Activated T-cell treated with anti-CD3 and anti-CD28 coated beads, Interleukin-2, amount 50 U/mL, for 24 hours (primary cell): ENCODE measurements around the gene CRYGA.

Experiments used
- DNase-seq: peaks from one replicate; pipeline ENCODE4 v3.0.0-alpha.2; 2020
- H3K27ac Mint-ChIP-seq: 2 replicates; pipeline ENCODE4 v1.8.0; 2020; ENCODE audit warnings: mild to moderate bottlenecking, mixed read lengths
- H3K27me3 Mint-ChIP-seq: 2 replicates; pipeline ENCODE4 v1.8.0; 2020; ENCODE audit warnings: mixed read lengths
- H3K36me3 Mint-ChIP-seq: 2 replicates; pipeline ENCODE4 v1.8.0; 2020; ENCODE audit warnings: low read depth, mixed read lengths
- H3K4me1 Mint-ChIP-seq: 2 replicates; pipeline ENCODE4 v1.8.0; 2020; ENCODE audit warnings: low read depth, mixed read lengths
- H3K4me3 Mint-ChIP-seq: 2 replicates; pipeline ENCODE4 v1.8.0; 2020; ENCODE audit warnings: mild to moderate bottlenecking, moderate library complexity, mixed read lengths
- H3K9me3 Mint-ChIP-seq: 2 replicates; pipeline ENCODE4 v1.8.0; 2020; ENCODE audit warnings: mixed read lengths

The CRYGA gene, protein sequence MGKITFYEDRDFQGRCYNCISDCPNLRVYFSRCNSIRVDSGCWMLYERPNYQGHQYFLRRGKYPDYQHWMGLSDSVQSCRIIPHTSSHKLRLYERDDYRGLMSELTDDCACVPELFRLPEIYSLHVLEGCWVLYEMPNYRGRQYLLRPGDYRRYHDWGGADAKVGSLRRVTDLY

DNA sequence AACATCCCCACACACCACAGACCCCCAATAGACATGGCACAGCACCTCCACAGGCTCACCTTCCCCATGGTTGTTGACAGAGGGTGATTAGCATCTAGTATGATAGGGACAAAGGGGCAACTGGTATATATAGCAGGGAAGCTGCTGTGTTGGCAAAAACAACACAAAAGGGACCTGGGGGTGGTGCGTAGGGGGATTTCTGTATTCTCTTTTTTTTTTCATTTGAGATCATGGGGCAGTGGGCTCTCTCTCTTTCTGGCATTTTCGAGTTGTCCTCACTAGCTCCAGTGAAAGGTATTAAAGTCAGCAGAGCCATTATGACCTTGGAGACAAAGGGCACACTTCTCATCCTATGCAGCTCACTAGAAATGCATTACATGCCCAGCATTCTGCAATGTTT, at the start of gene CRYGA:
Gene CRYGA, minus strand, starts transcription at position 101 of the 400 bp plus-strand sequence. Its CDS starts 33 bp downstream, at position 68.
- H3K4me3 Mint-ChIP-seq = no peak within 1 kb of the TSS
- H3K4me1 Mint-ChIP-seq = no peaks in the 10 kb centered on the region
- peaks cover 10% of the 10 kb centered on the region for H3K27me3 Mint-ChIP-seq
- no peak within 1 kb of the TSS for H3K27ac Mint-ChIP-seq
- no peaks in the 10 kb centered on the region for H3K9me3 Mint-ChIP-seq
- no peaks in the 10 kb centered on the region for H3K36me3 Mint-ChIP-seq
- DNase-seq = no peak

DNA sequence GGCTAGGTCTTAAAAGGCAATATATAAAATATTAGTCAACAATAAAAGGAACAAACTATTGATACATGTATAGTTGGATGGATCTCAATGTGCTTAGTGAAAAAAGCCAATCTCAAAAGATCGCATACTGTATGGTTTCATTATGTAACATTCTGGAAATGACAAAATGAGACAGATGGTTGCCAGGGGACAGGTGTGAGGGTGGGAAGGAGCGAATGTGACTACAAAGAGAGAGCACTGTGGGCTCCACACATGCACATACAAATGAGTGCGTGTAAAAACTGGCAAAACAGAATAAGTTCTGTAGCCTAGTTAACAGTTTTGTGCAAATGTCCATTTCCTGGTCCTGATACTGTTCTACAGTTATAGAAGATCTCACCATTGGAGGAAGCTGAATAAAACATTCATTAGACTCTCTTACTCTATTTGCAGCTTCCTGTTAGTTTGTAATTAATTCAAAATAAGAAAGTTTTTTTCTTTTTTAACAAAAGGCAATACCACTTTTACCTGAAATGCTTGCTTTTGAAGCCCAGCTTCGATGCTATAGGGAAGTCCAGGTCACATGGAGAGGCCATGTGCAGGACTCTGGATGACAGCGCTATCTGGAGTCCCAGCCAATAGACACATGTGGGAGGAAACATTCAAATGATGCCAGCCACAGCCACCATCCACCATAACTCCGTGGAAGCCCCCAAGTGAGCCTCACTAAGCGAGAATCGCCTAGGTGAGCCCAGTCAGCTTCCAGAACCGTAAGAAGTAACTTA, 47.5 kb upstream of the CRYGA start:
- Mint-ChIP-seq H3K4me3 (no peak overlapping the region), H3K9me3 (no peaks in the 10 kb centered on the region), H3K27ac (no peak overlapping the region), H3K27me3 (no peaks in the 10 kb centered on the region), H3K36me3 (no peaks in the 10 kb centered on the region), H3K4me1 (no peaks in the 10 kb centered on the region)
- no peak for DNase-seq

DNA sequence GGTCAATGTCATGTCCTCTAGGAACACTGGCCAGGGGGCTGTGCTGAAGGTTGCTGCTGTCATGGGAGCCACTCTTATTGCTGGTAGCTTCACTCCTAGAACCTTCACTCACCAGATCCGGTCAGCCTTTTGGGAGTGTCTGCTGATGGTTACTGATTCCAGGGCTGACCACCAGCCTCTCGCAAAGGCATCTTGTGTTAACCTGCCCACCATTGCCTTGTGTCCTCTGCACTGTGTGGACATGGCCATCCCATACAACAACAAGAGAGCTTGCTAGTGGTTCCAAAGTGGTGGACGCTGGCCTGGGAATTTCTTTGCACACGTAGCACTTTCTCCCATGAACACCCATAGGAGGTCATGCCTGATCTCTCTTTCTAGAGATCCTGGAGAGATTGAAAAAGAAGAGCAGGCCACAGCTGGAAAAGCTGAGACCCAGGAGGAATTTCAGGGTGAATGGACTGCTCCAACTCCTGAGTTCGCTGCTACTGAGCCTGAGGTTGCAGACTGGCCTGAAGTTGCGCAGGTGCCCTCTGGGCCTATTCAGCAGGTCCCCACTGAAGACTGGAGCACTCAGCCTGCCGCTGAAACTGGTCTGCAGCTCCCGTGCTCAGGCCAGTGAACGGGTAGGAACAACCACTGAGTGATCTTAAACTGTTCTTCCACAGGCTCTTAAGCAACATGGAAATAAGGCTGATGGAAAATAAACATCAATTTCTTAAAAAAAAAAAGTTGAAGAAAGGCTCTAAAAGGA, 45.1 kb upstream of the CRYGA start:
- Mint-ChIP-seq H3K4me3 (no peak overlapping the region), H3K36me3 (no peaks in the 10 kb centered on the region), H3K9me3 (no peaks in the 10 kb centered on the region), H3K27ac (no peak overlapping the region), H3K27me3 (no peaks in the 10 kb centered on the region), H3K4me1 (peaks cover 8% of the 10 kb centered on the region)
- DNase-seq = no peak

DNA sequence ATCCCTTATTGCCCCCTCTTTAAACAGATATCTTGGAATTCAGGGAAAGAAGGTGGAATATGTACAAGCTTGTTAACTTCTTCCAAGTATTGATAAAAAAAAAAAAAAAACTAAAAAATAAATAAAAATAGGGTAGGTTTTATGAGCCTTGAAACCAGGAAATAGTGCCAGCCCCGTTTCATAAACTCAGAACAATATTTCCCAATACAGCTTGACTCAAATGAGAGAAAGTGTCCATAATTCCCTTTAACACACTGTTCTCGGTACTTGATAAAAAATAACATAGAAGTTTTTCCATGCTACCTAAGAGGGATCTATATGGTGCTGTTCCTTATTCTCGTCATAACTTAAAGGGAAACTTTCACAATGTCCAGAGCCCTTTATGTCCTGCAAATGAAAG, 44.4 kb upstream of the CRYGA start:
- no peak for DNase-seq
- H3K9me3 Mint-ChIP-seq = no peaks in the 10 kb centered on the region
- H3K4me1 Mint-ChIP-seq = peaks cover 8% of the 10 kb centered on the region
- H3K36me3 Mint-ChIP-seq = no peaks in the 10 kb centered on the region
- H3K27ac Mint-ChIP-seq = no peak overlapping the region
- no peak overlapping the region for H3K4me3 Mint-ChIP-seq
- H3K27me3 Mint-ChIP-seq = no peaks in the 10 kb centered on the region

DNA sequence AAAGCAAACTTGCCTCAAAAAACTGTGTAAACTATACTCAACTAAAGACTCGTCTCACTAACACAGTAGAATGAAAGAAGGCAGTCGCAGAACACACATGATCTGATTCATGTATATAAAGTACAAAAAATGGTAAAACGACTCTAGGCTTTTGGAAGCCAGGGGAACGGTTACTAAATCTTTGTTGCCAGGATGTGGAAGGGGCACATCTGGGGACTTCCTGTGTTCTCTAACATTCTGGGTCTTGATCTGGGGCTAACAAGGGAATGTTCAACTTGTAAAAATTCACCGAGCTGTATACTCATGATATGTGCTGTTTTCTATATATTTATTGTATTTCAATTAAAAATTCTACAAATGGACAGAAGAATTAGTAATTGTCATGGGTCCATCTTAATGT, 40.8 kb upstream of the CRYGA start:
- no peak overlapping the region for H3K4me3 Mint-ChIP-seq
- H3K27ac Mint-ChIP-seq = no peak overlapping the region
- no peaks in the 10 kb centered on the region for H3K9me3 Mint-ChIP-seq
- H3K27me3 Mint-ChIP-seq = no peaks in the 10 kb centered on the region
- H3K36me3 Mint-ChIP-seq = no peaks in the 10 kb centered on the region
- no peak for DNase-seq
- peaks cover 8% of the 10 kb centered on the region for H3K4me1 Mint-ChIP-seq

DNA sequence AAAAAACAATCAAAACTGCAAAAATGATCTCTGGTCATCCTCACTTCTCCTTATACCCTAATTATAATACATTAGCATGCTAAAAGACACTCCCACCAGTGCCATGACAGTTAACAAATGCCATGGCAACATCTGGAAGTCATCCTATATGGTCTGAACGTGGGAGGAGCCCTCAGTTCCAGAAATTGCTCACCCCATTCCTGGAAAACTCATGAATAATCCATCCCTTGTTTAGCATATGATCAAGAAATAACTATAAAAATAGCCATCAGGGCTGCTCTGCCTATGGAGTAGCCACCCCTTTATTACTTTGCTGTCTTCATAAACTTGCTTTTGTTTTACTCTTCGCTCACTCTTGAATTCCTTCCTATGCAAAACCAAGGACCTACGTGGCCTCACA, 32.1 kb upstream of the CRYGA start:
- no peaks in the 10 kb centered on the region for H3K27me3 Mint-ChIP-seq
- no peaks in the 10 kb centered on the region for H3K4me1 Mint-ChIP-seq
- no peaks in the 10 kb centered on the region for H3K36me3 Mint-ChIP-seq
- H3K4me3 Mint-ChIP-seq = no peak overlapping the region
- no peak overlapping the region for H3K27ac Mint-ChIP-seq
- H3K9me3 Mint-ChIP-seq = no peaks in the 10 kb centered on the region
- DNase-seq = no peak

DNA sequence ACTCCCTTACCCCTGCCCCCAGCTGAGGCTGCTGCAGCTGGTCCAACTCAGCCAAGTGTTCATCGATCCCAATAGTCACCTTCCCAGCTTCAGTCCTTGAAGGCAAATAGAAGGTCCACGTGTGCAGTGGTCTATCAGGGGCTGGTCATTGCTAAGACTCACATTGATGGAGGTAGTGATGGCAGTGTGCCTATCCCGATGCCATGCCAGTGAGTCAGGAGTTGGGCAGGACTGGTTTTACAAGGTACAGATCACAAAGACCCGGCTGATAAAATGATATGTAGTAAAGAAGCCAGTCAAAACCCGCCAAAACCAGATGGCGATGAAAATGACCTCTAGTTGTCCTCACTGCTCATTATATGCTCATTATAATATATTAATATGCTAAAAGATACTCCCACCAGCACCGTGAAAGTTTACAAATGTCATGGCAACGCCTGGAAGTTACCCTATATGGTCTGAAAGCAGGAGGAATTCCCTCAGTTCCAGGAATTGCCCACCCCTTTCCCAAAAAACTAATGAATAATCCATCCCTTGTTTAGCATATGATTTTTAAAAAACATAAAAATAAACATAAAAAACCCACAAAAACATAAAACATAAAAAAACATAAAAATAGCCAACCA, 29.3 kb upstream of the CRYGA start:
- Mint-ChIP-seq H3K36me3 (no peaks in the 10 kb centered on the region), H3K27me3 (no peaks in the 10 kb centered on the region), H3K4me3 (no peak overlapping the region), H3K4me1 (no peaks in the 10 kb centered on the region), H3K9me3 (no peaks in the 10 kb centered on the region), H3K27ac (no peak overlapping the region)
- no peak for DNase-seq

DNA sequence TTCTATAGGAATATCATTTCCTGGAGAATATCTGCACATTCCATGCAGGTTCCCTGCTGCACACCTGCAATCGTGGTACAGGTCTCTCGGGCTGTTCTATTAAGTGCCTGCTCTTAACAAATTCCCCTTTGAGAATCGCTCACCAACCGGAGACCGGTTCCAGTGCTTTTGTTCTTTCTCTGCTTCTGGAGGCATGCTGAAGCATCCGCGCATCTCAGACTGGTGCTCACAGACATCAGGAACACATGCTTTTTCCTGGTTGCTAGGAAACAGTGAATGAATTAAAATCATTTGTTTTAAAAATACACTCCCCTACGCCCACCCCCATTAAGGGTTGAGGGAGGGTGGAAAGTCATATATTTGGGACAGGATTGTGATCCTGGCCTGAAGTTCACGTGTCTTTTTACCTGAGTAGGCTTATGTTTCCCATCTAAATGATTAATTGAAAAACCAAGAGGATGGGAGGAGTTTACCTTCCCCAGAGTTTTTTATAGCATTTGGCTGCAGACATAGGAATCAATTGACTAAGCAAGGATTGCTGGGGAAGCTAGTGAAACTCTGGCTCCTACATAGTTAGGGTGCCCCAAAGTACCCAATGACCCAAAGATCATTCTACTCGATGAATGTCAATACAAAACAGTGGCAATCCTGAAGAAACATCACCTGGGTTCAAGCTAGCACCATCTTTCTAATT, 26.6 kb upstream of the CRYGA start, which contains the start of gene C2orf80:
Gene C2orf80, minus strand, starts transcription at position 221 of the 694 bp plus-strand sequence. CDS start 3,044 bp downstream, outside the sequence.
- Mint-ChIP-seq H3K4me3 (no peak within 1 kb of the TSS), H3K36me3 (no peaks in the 10 kb centered on the region), H3K27ac (no peak within 1 kb of the TSS), H3K27me3 (no peaks in the 10 kb centered on the region), H3K4me1 (peaks cover 3% of the 10 kb centered on the region), H3K9me3 (no peaks in the 10 kb centered on the region)
- no peak for DNase-seq

DNA sequence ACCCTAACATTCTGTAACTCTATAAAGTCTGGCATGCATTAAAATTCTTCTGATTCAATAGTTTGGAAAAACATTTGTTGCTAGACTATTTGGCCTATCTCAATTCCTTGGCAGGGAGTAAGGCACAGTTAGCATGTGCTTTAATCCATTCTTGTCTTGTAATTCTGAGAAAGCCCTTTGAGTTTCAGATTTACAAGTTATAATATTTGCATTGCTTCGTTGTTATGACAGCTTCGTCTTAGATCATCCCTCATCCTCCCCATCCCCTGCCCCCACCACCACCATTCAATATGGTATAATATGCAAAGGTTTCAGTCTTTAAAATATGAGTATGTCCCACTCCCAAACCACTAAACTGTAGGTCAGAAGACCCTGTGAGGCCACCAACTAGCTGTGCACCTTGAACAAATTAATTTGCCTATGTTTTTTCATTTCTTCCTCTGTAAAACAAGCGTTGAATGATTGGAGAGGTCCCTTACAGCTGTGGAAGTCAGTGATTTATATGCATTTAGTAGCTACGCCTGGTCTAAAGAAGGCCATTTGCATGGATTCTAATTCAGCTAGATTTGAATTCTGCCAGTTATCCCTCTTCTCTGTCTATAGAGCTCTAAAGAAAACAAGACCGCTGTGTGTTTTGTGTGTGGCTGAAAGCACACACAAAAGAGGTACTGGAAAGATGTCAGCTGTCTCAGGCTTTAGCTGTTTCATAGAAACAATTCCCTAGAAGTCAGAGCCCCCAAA, 25.9 kb upstream of the CRYGA start:
- Mint-ChIP-seq H3K36me3 (no peaks in the 10 kb centered on the region), H3K4me1 (peaks cover 3% of the 10 kb centered on the region), H3K27me3 (peaks cover 4% of the 10 kb centered on the region)

DNA sequence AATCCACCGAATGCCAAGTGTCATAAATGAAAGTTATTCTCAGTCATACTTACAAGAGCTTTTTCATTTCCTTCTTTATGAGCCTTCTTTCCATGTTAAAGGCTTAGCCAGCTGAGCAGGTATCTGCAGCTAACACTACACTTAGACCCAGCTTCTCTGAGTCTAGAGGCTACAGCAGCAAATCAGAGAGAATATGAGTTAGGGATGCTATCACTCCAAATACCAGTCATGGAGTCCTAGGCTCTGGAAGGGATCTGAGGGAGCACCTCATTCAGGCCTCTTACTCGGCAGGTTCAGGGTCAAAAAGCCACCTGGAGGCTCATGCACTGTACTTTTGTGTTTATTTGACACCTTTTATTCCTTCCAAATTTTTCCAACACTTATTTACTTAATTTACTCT, 23.5 kb upstream of the CRYGA start:
- H3K27me3 Mint-ChIP-seq = peaks cover 17% of the 10 kb centered on the region
- H3K27ac Mint-ChIP-seq = no peak overlapping the region
- peaks cover 3% of the 10 kb centered on the region for H3K4me1 Mint-ChIP-seq
- DNase-seq = no peak
- no peaks in the 10 kb centered on the region for H3K9me3 Mint-ChIP-seq
- no peaks in the 10 kb centered on the region for H3K36me3 Mint-ChIP-seq
- H3K4me3 Mint-ChIP-seq = no peak overlapping the region

More for the DNA sequence above, 25.9 kb upstream of the CRYGA start:
- no peak for DNase-seq
- Mint-ChIP-seq H3K9me3 (no peaks in the 10 kb centered on the region), H3K27ac (no peak overlapping the region), H3K4me3 (no peak overlapping the region)

DNA sequence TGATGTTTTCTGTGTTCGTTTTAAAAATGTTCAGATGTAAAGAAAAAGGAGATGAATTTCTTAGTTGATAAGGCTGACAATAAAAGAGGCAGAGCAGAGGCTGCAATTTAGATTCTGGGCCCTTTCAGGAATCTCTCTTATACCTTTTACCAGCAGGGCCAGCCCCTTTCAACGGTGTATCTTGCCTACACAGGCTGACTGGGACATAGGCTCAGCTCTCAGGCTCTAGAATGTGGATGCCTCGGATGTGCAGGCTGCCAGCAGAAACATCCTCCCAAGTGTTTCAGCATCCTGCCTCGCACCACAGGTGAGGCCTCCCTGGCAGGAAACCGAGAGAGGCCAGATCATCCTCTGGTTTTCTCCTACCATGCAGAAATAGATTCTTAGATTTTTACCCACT, 23.1 kb upstream of the CRYGA start:
- DNase-seq = no peak
- Mint-ChIP-seq H3K4me1 (peaks cover 3% of the 10 kb centered on the region), H3K27me3 (peaks cover 17% of the 10 kb centered on the region), H3K27ac (no peak overlapping the region), H3K4me3 (no peak overlapping the region), H3K9me3 (no peaks in the 10 kb centered on the region), H3K36me3 (no peaks in the 10 kb centered on the region)

DNA sequence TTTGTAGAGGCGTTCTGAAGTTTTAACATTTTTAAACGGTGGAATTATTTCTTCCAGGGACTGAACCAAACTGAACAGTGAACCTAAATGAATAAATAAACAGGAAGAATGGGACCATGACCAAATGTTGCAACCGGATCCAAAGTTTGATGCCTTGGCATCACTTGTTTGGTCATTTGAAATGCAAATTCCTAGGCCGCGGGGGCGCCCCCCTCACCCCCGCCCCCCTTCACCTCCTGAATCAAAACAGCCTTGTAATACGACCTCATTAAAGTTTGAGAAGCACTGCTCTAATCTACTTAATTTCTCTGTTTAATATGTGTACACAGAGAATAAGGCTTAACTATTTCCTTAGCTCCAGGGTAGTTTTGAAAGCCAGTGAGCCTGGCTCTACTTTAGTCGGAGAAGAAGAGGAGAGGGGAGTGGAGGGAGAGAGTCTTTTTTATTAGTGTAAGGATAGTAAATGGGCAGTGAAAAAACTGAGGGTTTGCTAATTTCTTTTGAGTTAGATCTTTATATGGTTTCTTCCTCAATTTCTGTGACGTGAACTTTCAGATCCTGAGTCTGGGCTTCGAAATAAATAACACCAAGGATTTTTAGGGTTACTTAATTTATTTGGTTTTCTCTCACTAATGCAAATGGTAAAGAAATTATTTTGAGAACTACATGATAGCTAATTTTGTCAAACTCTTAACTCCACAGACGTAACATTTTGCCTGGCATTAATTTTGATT, 20.8 kb upstream of the CRYGA start:
- no peaks in the 10 kb centered on the region for H3K36me3 Mint-ChIP-seq
- peaks cover 17% of the 10 kb centered on the region for H3K27me3 Mint-ChIP-seq
- no peaks in the 10 kb centered on the region for H3K9me3 Mint-ChIP-seq
- no peak for DNase-seq
- H3K4me1 Mint-ChIP-seq = peaks cover 3% of the 10 kb centered on the region
- H3K4me3 Mint-ChIP-seq = no peak overlapping the region
- no peak overlapping the region for H3K27ac Mint-ChIP-seq

DNA sequence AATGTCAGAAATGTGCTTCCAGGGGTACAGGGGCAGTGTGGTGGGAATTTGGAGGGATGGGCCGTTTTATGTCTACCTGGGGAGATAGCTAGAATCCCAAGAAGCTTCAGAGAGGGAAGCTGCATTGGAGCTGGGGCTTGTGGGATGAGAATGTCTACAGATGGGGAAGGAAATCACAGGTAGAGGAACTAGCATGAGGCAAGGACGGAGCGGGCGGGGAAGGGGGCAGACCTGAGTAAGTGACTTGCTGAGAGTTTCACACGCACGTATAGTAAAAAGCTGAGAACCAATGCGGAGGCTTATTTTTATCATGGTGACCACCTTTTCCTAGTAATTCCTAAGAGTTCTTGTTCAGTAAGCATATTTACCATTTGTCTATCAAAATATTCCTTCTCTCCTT, 20.1 kb upstream of the CRYGA start:
- no peak overlapping the region for H3K27ac Mint-ChIP-seq
- no peaks in the 10 kb centered on the region for H3K36me3 Mint-ChIP-seq
- DNase-seq = no peak
- no peak overlapping the region for H3K4me3 Mint-ChIP-seq
- H3K4me1 Mint-ChIP-seq = peaks cover 3% of the 10 kb centered on the region
- H3K9me3 Mint-ChIP-seq = no peaks in the 10 kb centered on the region
- H3K27me3 Mint-ChIP-seq = peaks cover 17% of the 10 kb centered on the region
